Erythroblast (primary cell): ENCODE results near the gene HGFAC.

ENCODE experiments used
- GATA1 ChIP-seq: IDR thresholded peaks from 2 replicates; pipeline ENCODE4 v1.6.1; 2011; ENCODE audit warnings: low read depth, mild to moderate bottlenecking, control low read depth, low read length, moderate library complexity
- POLR2A ChIP-seq: IDR thresholded peaks from 2 replicates; pipeline ENCODE4 v1.6.1; 2011; ENCODE audit warnings: mild to moderate bottlenecking, low read length

DNA sequence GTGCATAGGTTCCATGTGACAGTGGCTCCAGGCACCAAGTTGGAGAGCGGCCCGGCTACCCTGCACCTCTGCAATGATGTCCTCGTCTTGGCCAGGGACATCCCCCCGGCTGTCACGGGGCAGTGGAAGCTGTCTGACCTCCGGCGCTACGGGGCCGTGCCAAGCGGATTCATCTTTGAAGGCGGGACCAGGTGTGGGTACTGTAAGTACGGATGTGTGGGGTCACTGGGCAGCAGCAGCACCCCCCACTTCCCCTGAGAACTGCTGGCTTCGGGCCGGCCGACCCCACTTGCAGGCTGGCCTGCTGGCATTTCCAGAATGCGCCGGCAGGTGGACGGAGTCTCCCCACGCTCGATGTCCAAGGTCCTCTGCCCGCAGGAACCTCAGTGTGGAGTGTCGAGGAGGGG lies 34.6 kb downstream of the HGFAC start:
- TF ChIP-seq POLR2A = no peak
- TF ChIP-seq GATA1 = no peak
